PFSK-1 (cell line): ENCODE measurements around the gene PPP2R2C.

Source experiments
- FOXP2 ChIP-seq: optimal IDR thresholded peaks from 2 replicates; pipeline ENCODE3; 2011; ENCODE audit warnings: borderline replicate concordance, control low read depth, inconsistent platforms; ENCODE audit not compliant: insufficient read depth; ENCODE audit errors: extremely low read length, extremely low read depth
- POLR2AphosphoS5 ChIP-seq: IDR thresholded peaks from 2 replicates; pipeline ENCODE4 v1.6.1; 2012; ENCODE audit warnings: low read depth, mild to moderate bottlenecking, control low read depth, low read length, moderate library complexity
- REST ChIP-seq, 2 experiments: IDR thresholded peaks; 2 replicates each; pipeline versions ENCODE4 v1.6.1 to v1.8.0; 2011 to 2012; ENCODE audit warnings: low read depth in 2 of 2, low read length in 2 of 2, control low read depth in 1 of 2, inconsistent platforms in 1 of 2, mild to moderate bottlenecking in 1 of 2, moderate library complexity in 1 of 2; ENCODE audit not compliant: insufficient read depth in 1 of 2
- SIN3A ChIP-seq: IDR thresholded peaks from 2 replicates; pipeline ENCODE4 v1.6.1; 2012; ENCODE audit warnings: mild to moderate bottlenecking, low read length, moderate library complexity, borderline replicate concordance; ENCODE audit not compliant: insufficient read depth
- TAF1 ChIP-seq: IDR thresholded peaks from 2 replicates; pipeline ENCODE4 v1.6.1; 2012; ENCODE audit warnings: low read length, control low read depth, borderline replicate concordance; ENCODE audit not compliant: insufficient read depth

PPP2R2C gene

GRCh38 chr4:6306299-6306698 is 166.1 kb downstream of the PPP2R2C start:
- no peak for TF ChIP-seq POLR2AphosphoS5
- TF ChIP-seq SIN3A = no peak
- TF ChIP-seq FOXP2 = no peak
- no peak for TF ChIP-seq REST (IDR thresholded peaks at IDR 0.05; ENCODE audit: insufficient read depth in 1 of 2, low read depth in 2 of 2, low read length in 2 of 2)
- no peak for TF ChIP-seq TAF1

- TF ChIP-seq SIN3A = no peak
- TF ChIP-seq REST (IDR thresholded peaks at IDR 0.05; ENCODE audit: insufficient read depth in 1 of 2, low read depth in 2 of 2, low read length in 2 of 2) = no peak
- TF ChIP-seq TAF1 = no peak
- TF ChIP-seq FOXP2 = no peak
- no peak for TF ChIP-seq POLR2AphosphoS5
Measured at GRCh38 chr4:6303943-6304342, 168.5 kb downstream of the PPP2R2C start.

- TF ChIP-seq REST (IDR thresholded peaks at IDR 0.05; ENCODE audit: insufficient read depth in 1 of 2, low read depth in 2 of 2, low read length in 2 of 2) (no peak), POLR2AphosphoS5 (no peak), FOXP2 (no peak), SIN3A (no peak), TAF1 (no peak)
Measured at GRCh38 chr4:6302869-6303268, 169.5 kb downstream of the PPP2R2C start.

GRCh38 chr4:6301732-6302442 is 170.5 kb downstream of the PPP2R2C start:
- no peak for TF ChIP-seq REST (IDR thresholded peaks at IDR 0.05; ENCODE audit: insufficient read depth in 1 of 2, low read depth in 2 of 2, low read length in 2 of 2)
- no peak for TF ChIP-seq FOXP2
- TF ChIP-seq POLR2AphosphoS5 = no peak
- no peak for TF ChIP-seq TAF1
- TF ChIP-seq SIN3A = no peak
